Fibroblast of mammary gland (primary cell): ENCODE data around the gene SURF6.
"Not testable (repeated sequence)": the region's sequence is repeated elsewhere in the genome, so short reads cannot be mapped to it uniquely, and the experiment has no call there.

ENCODE experiments used
- DNase-seq: peaks from one replicate; pipeline ENCODE4 v3.0.0-alpha.2; 2010; ENCODE audit warnings: low read depth
- H3K4me3 ChIP-seq: 2 replicates; pipeline ENCODE4 v1.5.1; 2011; ENCODE audit warnings: low read depth, mild to moderate bottlenecking, low read length, moderate library complexity; ENCODE audit not compliant: control insufficient read depth
- CTCF ChIP-seq: conservative IDR thresholded peaks from 2 replicates; pipeline ENCODE4 v1.5.1; 2011; ENCODE audit warnings: low read depth, low read length, inconsistent platforms; ENCODE audit not compliant: control insufficient read depth, insufficient read depth

The SURF6 gene

GRCh38 chr9:133304158-133304470, 31.9 kb downstream of the SURF6 start:
- no peak for TF ChIP-seq CTCF
- no peak for DNase-seq
- H3K4me3 ChIP-seq: no peak overlapping the region

GRCh38 chr9:133303266-133304157, 32.5 kb downstream of the SURF6 start:
- no peak for TF ChIP-seq CTCF
- H3K4me3 ChIP-seq: no peak overlapping the region
- no peak for DNase-seq

- no peak for TF ChIP-seq CTCF
- DNase-seq: no peak
- no peak overlapping the region for H3K4me3 ChIP-seq
These were observed 34.4 kb downstream of the SURF6 start for GRCh38 chr9:133301253-133302230.

GRCh38 chr9:133299996-133300395, 36.0 kb downstream of the SURF6 start:
- H3K4me3 ChIP-seq, DNase-seq: not testable (repeated sequence)

GRCh38 chr9:133294257-133294656, 41.7 kb downstream of the SURF6 start:
- no peak overlapping the region for H3K4me3 ChIP-seq
- no peak for TF ChIP-seq CTCF
- no peak for DNase-seq

GRCh38 chr9:133290751-133291302, 45.2 kb downstream of the SURF6 start:
- H3K4me3 ChIP-seq: no peak overlapping the region
- no peak for TF ChIP-seq CTCF
- no peak for DNase-seq
